Upper lobe of left lung (tissue), 4 donors: Measurements from ENCODE around the gene STK26.

ENCODE experiments used
- CTCF ChIP-seq, 6 experiments: fragments of 450-650 bp in 4 of 6; fragments of 200-600 bp in 2 of 6; sonication (generic) in 2 of 6; IDR thresholded peaks; one replicate each; pipeline ENCODE4 v1.5.1; 2016 to 2019; ENCODE audit warnings: antibody characterized with exemption in 6 of 6
- POLR2A ChIP-seq, 4 donors: fragments of 450-650 bp; IDR thresholded peaks; one replicate each; pipeline ENCODE4 v1.5.1; 2016 to 2017; ENCODE audit warnings: antibody characterized with exemption in 4 of 4, mild to moderate bottlenecking in 2 of 4
- POLR2AphosphoS5 ChIP-seq, 2 donors: sonication (generic); formaldehyde crosslinking; IDR thresholded peaks; one replicate each; pipeline ENCODE4 v1.5.1; 2017; ENCODE audit warnings: antibody characterized with exemption in 2 of 2

DNA sequence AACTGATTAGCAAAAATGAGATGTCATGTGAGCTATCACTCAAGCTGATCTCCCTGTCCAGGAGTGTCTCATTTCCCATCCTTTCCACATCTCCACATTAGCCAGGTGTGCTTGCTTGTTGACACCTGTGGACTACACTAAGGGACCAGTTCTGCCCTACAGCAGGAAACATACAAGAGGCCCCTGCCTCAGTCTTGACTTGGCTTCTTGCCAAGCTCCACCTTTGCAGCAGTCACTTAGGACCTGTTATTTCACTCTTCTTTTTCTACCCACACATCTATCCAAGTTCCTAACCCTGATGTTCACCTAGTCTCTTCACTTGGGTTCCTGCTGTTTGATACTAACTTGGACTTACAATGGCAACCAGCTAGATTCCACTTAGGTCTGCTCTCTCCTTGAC, 91.5 kb downstream of the STK26 start:
- TF ChIP-seq CTCF (IDR thresholded peaks at IDR 0.05) = no peak
- no peak for TF ChIP-seq POLR2AphosphoS5 (IDR thresholded peaks at IDR 0.05)
- no peak for TF ChIP-seq POLR2A (IDR thresholded peaks at IDR 0.05)
